ENCODE results near the gene SLC35F1.

DNA sequence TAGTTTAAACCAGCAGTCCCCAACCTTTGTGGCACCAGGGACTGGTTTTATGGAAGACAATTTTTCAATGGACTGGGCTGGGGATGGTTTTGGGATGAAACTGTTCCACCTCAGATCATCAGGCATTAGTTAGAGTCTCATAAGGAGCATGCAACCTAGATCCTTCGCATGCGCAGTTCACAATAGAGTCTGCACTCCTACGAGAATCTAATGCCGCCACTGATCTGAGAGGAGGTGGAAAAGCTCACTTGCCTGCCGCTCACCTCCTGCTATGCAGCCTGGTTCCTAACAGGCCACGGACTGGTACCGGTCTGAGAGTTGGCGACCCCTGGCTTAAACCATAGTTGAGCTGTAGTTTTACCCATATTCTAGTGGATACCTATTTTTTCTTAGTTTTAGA, 154.6 kb downstream of the SLC35F1 start:
- TF ChIP-seq, protein P1, sequence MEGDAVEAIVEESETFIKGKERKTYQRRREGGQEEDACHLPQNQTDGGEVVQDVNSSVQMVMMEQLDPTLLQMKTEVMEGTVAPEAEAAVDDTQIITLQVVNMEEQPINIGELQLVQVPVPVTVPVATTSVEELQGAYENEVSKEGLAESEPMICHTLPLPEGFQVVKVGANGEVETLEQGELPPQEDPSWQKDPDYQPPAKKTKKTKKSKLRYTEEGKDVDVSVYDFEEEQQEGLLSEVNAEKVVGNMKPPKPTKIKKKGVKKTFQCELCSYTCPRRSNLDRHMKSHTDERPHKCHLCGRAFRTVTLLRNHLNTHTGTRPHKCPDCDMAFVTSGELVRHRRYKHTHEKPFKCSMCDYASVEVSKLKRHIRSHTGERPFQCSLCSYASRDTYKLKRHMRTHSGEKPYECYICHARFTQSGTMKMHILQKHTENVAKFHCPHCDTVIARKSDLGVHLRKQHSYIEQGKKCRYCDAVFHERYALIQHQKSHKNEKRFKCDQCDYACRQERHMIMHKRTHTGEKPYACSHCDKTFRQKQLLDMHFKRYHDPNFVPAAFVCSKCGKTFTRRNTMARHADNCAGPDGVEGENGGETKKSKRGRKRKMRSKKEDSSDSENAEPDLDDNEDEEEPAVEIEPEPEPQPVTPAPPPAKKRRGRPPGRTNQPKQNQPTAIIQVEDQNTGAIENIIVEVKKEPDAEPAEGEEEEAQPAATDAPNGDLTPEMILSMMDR (IDR thresholded peaks at IDR 0.05; ENCODE audit: poor library complexity, severe bottlenecking): no peak
- no peak for TF ChIP-seq EZH2 (IDR thresholded peaks at IDR 0.05; ENCODE audit: borderline replicate concordance, insufficient read depth, low read length, poor library complexity, severe bottlenecking)

Data from neural cell (in vitro differentiated cells).